Peyer's patch (tissue), 4 donors: ENCODE data around the gene ZMIZ1.

ENCODE experiments used
- POLR2A ChIP-seq, 2 donors: fragments of 450-650 bp; IDR thresholded peaks; one replicate each; pipeline ENCODE4 v1.5.1; 2017; ENCODE audit warnings: antibody characterized with exemption in 2 of 2, mild to moderate bottlenecking in 2 of 2, moderate library complexity in 2 of 2
- TF ChIP-seq, protein P1 (sequence below), 6 experiments: fragments of 450-650 bp in 4 of 6; fragments of 200-600 bp in 2 of 6; sonication (generic) in 1 of 6; IDR thresholded peaks; one replicate each; pipeline ENCODE4 v1.5.1; 2017 to 2019; ENCODE audit warnings: antibody characterized with exemption in 6 of 6, mild to moderate bottlenecking in 3 of 6, moderate library complexity in 1 of 6

GRCh38 chr10:79097021-79097872 is 28.5 kb downstream of the ZMIZ1 start:
- TF ChIP-seq, protein P1, sequence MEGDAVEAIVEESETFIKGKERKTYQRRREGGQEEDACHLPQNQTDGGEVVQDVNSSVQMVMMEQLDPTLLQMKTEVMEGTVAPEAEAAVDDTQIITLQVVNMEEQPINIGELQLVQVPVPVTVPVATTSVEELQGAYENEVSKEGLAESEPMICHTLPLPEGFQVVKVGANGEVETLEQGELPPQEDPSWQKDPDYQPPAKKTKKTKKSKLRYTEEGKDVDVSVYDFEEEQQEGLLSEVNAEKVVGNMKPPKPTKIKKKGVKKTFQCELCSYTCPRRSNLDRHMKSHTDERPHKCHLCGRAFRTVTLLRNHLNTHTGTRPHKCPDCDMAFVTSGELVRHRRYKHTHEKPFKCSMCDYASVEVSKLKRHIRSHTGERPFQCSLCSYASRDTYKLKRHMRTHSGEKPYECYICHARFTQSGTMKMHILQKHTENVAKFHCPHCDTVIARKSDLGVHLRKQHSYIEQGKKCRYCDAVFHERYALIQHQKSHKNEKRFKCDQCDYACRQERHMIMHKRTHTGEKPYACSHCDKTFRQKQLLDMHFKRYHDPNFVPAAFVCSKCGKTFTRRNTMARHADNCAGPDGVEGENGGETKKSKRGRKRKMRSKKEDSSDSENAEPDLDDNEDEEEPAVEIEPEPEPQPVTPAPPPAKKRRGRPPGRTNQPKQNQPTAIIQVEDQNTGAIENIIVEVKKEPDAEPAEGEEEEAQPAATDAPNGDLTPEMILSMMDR (IDR thresholded peaks at IDR 0.05) = no peak
- TF ChIP-seq POLR2A (IDR thresholded peaks at IDR 0.05) = no peak
